WERI-Rb-1 (cell line): ENCODE measurements around the gene ARHGAP22.

Experiments
- DNase-seq: peaks from one replicate; pipeline ENCODE4 v3.0.0-alpha.2; 2020
- H3K27ac ChIP-seq: fragments of 250-450 bp; sonication (Bioruptor Pico); 2 replicates; pipeline ENCODE4 v1.5.1; 2020; ENCODE audit warnings: mild to moderate bottlenecking, moderate library complexity
- H3K27me3 ChIP-seq: fragments of 250-450 bp; sonication (Bioruptor Pico); 2 replicates; pipeline ENCODE4 v1.5.1; 2021; ENCODE audit warnings: mild to moderate bottlenecking, low read depth, moderate library complexity; ENCODE audit not compliant: insufficient read depth, severe bottlenecking
- H3K36me3 ChIP-seq: fragments of 250-450 bp; sonication (Bioruptor Pico); 2 replicates; pipeline ENCODE4 v1.5.1; 2020; ENCODE audit warnings: mild to moderate bottlenecking, moderate library complexity
- H3K4me3 ChIP-seq: 2 replicates; pipeline ENCODE4 v1.5.1; 2011; ENCODE audit warnings: low read depth, mild to moderate bottlenecking, control low read depth, low read length
- H3K9me3 ChIP-seq: fragments of 250-450 bp; sonication (Bioruptor Pico); 2 replicates; pipeline ENCODE4 v1.5.1; 2021; ENCODE audit warnings: mild to moderate bottlenecking, moderate library complexity; ENCODE audit not compliant: severe bottlenecking
- TF ChIP-seq, protein P1 (sequence below): IDR thresholded peaks from 2 replicates; pipeline ENCODE4 v1.5.1; 2011; ENCODE audit warnings: low read depth, mild to moderate bottlenecking, control low read depth, inconsistent platforms, low read length

ARHGAP22 gene

DNA sequence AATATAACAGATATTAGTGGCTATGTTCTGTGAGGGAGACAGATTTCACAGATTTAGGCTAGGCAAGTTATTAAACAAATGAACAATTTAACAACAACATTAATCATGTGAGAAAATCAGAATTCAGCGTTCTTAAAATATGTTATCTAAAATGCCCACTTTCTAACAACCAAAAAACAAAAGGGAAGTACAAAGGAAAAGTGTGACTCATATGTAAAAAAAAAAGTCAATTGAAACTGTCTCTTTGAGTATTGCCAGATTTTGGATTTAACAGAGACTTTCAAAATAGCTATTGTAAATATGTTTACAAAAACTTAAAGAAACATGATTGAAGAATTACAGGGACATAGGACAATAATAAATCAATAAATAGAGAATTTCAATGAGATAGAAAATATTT is 34.8 kb upstream of the ARHGAP22 start:
- no peak overlapping the region for H3K27ac ChIP-seq
- no peaks in the 10 kb centered on the region for H3K27me3 ChIP-seq
- no peaks in the 10 kb centered on the region for H3K36me3 ChIP-seq
- DNase-seq, result no peak
- no peak overlapping the region for H3K4me3 ChIP-seq
- peaks cover 6% of the 10 kb centered on the region for H3K9me3 ChIP-seq
- TF ChIP-seq, protein P1, sequence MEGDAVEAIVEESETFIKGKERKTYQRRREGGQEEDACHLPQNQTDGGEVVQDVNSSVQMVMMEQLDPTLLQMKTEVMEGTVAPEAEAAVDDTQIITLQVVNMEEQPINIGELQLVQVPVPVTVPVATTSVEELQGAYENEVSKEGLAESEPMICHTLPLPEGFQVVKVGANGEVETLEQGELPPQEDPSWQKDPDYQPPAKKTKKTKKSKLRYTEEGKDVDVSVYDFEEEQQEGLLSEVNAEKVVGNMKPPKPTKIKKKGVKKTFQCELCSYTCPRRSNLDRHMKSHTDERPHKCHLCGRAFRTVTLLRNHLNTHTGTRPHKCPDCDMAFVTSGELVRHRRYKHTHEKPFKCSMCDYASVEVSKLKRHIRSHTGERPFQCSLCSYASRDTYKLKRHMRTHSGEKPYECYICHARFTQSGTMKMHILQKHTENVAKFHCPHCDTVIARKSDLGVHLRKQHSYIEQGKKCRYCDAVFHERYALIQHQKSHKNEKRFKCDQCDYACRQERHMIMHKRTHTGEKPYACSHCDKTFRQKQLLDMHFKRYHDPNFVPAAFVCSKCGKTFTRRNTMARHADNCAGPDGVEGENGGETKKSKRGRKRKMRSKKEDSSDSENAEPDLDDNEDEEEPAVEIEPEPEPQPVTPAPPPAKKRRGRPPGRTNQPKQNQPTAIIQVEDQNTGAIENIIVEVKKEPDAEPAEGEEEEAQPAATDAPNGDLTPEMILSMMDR, result no peak

DNA sequence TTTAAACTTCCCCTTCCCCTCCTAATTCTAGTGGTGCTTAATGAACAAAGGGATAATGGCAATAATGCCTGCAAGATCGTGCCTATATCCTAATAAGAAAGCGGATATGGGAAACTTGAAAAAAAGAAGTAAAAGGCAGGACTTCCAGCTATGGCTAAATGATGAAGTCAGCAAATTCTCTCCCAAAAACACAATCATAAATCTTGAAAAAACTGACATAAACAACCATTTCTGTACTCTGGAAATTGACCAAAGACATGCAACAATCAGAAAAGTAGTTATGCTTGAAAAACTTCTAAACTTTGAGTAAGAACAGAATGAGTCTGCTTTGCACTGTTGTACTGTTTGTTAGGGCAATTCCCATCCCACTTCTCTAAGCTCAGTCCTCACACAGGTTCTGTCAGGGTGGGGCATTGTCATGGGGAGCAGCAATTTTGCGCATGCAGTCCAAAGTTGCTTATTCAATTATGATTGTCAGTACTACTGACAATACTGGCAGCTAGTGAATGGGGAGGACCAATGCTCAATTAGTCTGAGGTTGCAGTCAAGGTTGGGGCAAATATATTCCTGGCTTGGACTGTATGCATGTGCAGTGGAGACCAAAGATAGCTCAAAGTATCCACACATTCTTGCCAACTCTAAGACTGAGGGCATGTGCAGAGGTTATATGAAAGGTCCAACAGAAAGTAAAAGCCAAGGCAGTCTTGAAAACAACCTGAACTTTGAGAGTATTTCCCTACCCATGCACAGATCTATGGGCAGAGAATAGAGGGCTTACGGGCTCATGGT is 34.1 kb upstream of the ARHGAP22 start:
- Histone ChIP-seq H3K27me3 (no peaks in the 10 kb centered on the region), H3K9me3 (peaks cover 6% of the 10 kb centered on the region), H3K4me3 (no peak overlapping the region), H3K27ac (no peak overlapping the region), H3K36me3 (no peaks in the 10 kb centered on the region)
- TF ChIP-seq, protein P1, result no peak
- no peak for DNase-seq

DNA sequence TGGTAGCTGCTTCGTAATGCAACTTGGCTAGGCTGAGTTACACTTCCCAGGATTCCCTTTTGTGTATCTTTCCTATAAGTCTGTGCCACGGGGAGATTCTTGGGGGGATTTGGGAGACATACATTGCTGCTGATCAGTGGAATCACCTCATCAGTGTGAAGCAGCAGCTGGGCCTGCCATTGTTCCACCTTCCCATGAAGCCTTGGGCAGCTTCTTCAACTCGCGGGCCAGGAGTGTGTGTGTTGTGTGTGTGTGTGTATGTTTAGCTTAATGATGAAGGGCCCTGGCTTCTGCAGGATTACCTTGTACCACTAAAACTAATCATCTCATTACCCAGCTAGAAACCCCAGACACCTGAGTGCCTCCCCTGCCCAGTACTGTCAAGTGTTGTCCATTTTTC is 33.3 kb upstream of the ARHGAP22 start:
- TF ChIP-seq, protein P1, result no peak
- Histone ChIP-seq H3K27me3 (no peaks in the 10 kb centered on the region), H3K9me3 (peaks cover 5% of the 10 kb centered on the region), H3K36me3 (no peaks in the 10 kb centered on the region), H3K4me3 (no peak overlapping the region), H3K27ac (no peak overlapping the region)
- DNase-seq, result no peak

DNA sequence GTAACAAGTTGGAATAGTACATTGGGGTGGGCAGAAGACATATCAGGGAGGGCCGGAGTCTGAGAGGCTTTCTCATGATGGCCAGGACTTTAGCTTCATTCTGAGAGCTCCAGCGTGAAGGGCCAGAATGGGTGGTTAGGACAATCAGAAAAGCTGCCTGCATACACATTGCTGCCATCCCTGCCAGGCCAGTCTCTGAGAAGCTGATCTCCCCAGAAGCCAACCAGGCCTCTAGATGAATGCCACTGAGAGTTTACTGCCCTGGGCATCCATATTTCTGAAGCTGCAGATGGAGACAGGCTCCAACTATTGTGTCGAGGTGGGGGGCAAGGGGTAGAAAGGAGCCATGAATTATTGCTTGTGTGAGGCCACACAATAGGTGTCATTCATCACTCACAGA is 32.0 kb upstream of the ARHGAP22 start:
- Histone ChIP-seq H3K36me3 (no peaks in the 10 kb centered on the region), H3K9me3 (no peaks in the 10 kb centered on the region), H3K27ac (no peak overlapping the region), H3K27me3 (no peaks in the 10 kb centered on the region), H3K4me3 (no peak overlapping the region)
- TF ChIP-seq, protein P1, result no peak
- no peak for DNase-seq

DNA sequence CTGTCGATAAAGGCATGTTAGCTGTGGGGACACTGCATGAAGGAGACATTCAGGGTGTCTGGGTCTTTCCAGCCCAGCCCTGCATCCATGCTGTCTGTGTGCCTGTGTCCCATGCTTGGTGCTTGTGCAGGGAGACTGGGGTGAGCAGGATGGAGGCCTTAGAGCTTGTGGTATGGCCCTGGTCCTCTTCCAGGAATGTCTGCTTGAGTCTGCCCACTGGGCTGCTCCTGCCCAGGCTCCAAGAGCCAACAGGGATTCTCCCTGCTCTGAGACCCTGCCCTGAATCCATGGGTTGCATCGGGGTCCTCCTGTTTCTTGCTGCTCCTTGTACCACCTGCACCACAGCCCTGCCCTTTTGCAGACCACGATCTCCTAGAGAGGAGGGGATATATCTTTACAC is 31.4 kb upstream of the ARHGAP22 start:
- DNase-seq, result no peak
- Histone ChIP-seq H3K4me3 (no peak overlapping the region), H3K27me3 (no peaks in the 10 kb centered on the region), H3K36me3 (no peaks in the 10 kb centered on the region), H3K9me3 (no peaks in the 10 kb centered on the region), H3K27ac (no peak overlapping the region)
- TF ChIP-seq, protein P1, result no peak
